SH-SY5Y (cell line): Measurements from ENCODE around the gene RFPL3.

ENCODE experiments used
- GATA2 ChIP-seq: IDR thresholded peaks from 2 replicates; pipeline ENCODE4 v1.6.1; 2011; ENCODE audit warnings: mild to moderate bottlenecking, low read depth, low read length
- GATA3 ChIP-seq: IDR thresholded peaks from 2 replicates; pipeline ENCODE4 v1.6.1; 2011; ENCODE audit warnings: low read depth, mild to moderate bottlenecking, low read length, moderate library complexity

GRCh38 chr22:32380991-32381390 is 23.3 kb downstream of the RFPL3 start:
- TF ChIP-seq GATA2 = no peak
- no peak for TF ChIP-seq GATA3
